H1 (cell line): ENCODE results near the gene RBM6. TPM values are rescaled to one million over a fixed set of nuclear protein-coding genes. Genes with fewer than 3 reads are reported as not detected.
"Not testable (repeated sequence)": the region's sequence is repeated elsewhere in the genome, so short reads cannot be mapped to it uniquely, and the experiment has no call there.

ENCODE experiments used
- CTCF ChIA-PET: fragments of 300-600 bp; sonication (Branson Sonifier 250); formaldehyde crosslinking; loops from one replicate; lab custom pipeline; 2021; ENCODE audit not compliant: partially characterized antibody; lab: Charles Lee
- POLR2A ChIA-PET: fragments of 300-600 bp; sonication (Branson Sonifier 250); formaldehyde crosslinking; loops from one replicate; lab custom pipeline; 2021; ENCODE audit warnings: inconsistent platforms; ENCODE audit not compliant: partially characterized antibody; lab: Charles Lee
- DNase-seq, 2 experiments: peaks; one replicate each; pipeline versions ENCODE4 v3.0.0 to v3.0.0-alpha.2; 2010 to 2022; ENCODE audit warnings: low spot score in 2 of 2, low read depth in 1 of 2, mixed read lengths in 1 of 2
- FAIRE-seq: peaks from 2 replicates; lab custom pipeline; 2011; peaks lifted over from hg19 to GRCh38; lab: Jason Lieb, UNC
- H2AFZ ChIP-seq: 2 replicates; pipeline ENCODE4 v1.8.1; 2012; ENCODE audit warnings: low read length, inconsistent platforms
- H2AK5ac ChIP-seq: 2 replicates; pipeline ENCODE4 v1.6.1; 2013; ENCODE audit warnings: low read depth, low read length
- H2BK120ac ChIP-seq: replicated peaks from 2 replicates; pipeline ENCODE3; 2013; ENCODE audit warnings: low read depth, low read length, inconsistent platforms
- H2BK12ac ChIP-seq: 2 replicates; pipeline ENCODE4 v1.6.1; 2013; ENCODE audit warnings: low read depth, low read length
- H2BK15ac ChIP-seq: 2 replicates; pipeline ENCODE4 v1.6.1; 2013; ENCODE audit warnings: low read length
- H2BK20ac ChIP-seq: 2 replicates; pipeline ENCODE4 v1.6.1; 2013; ENCODE audit warnings: low read length
- H2BK5ac ChIP-seq: 2 replicates; pipeline ENCODE4 v1.6.1; 2013; ENCODE audit warnings: low read depth, low read length
- H3K14ac ChIP-seq: 2 replicates; pipeline ENCODE4 v1.6.1; 2013; ENCODE audit warnings: inconsistent platforms; ENCODE audit not compliant: insufficient read length
- H3K18ac ChIP-seq: 2 replicates; pipeline ENCODE4 v1.6.1; 2013; ENCODE audit warnings: low read length; ENCODE audit errors: extremely low read depth
- H3K23ac ChIP-seq: 2 replicates; pipeline ENCODE4 v1.6.1; 2013; ENCODE audit warnings: inconsistent platforms; ENCODE audit not compliant: insufficient read length
- H3K23me2 ChIP-seq: 2 replicates; pipeline ENCODE4 v1.6.1; 2013; ENCODE audit warnings: low read depth, low read length
- H3K27ac ChIP-seq: 2 replicates; pipeline ENCODE4 v1.6.1; 2011; ENCODE audit warnings: low read depth, low read length, inconsistent platforms
- H3K27me3 ChIP-seq, 4 experiments: replicated peaks in 1 of 4; 1 replicate in 1 of 4; 2 replicates in 3 of 4; pipeline versions ENCODE4 v1.6.1 to v1.8.1; 2011 to 2013; ENCODE audit warnings: low read length in 3 of 4, mild to moderate bottlenecking in 3 of 4, inconsistent platforms in 2 of 4, mixed read lengths in 2 of 4, moderate library complexity in 1 of 4; ENCODE audit not compliant: control insufficient read depth in 3 of 4, insufficient read depth in 3 of 4; ENCODE audit errors: extremely low read depth in 1 of 4
- H3K36me3 ChIP-seq, 4 experiments: 2 replicates each; pipeline versions ENCODE4 v1.6.1 to v1.8.1; 2011 to 2013; ENCODE audit warnings: mild to moderate bottlenecking in 4 of 4, low read length in 3 of 4, moderate library complexity in 2 of 4, control low read depth in 1 of 4, inconsistent platforms in 1 of 4; ENCODE audit not compliant: insufficient read depth in 4 of 4, control insufficient read depth in 2 of 4
- H3K4ac ChIP-seq: replicated peaks from 2 replicates; pipeline ENCODE3; 2013; ENCODE audit warnings: low read length, low read depth, mixed read lengths, inconsistent platforms; ENCODE audit not compliant: insufficient read length
- H3K4me1 ChIP-seq, 4 experiments: replicated peaks in 1 of 4; 1 replicate in 1 of 4; 2 replicates in 3 of 4; pipeline versions ENCODE4 v1.6.1 to v1.8.1; 2011 to 2013; ENCODE audit warnings: low read length in 3 of 4, inconsistent platforms in 2 of 4, mixed read lengths in 1 of 4; ENCODE audit not compliant: insufficient read depth in 4 of 4, control insufficient read depth in 3 of 4
- H3K4me2 ChIP-seq, 2 experiments: 2 replicates each; pipeline versions ENCODE4 v1.6.1 to v1.8.1; 2011 to 2013; ENCODE audit warnings: low read depth in 2 of 2, low read length in 2 of 2, control low read depth in 1 of 2, inconsistent platforms in 1 of 2, mild to moderate bottlenecking in 1 of 2; ENCODE audit not compliant: insufficient read depth in 1 of 2
- H3K4me3 ChIP-seq, 4 experiments: fragments of 200-600, 300-600 bp in 1 of 4; sonication (generic), shearing (Covaris generic), sonication (Bioruptor Twin) in 1 of 4; 2 replicates each; pipeline versions ENCODE4 v1.5.1 to v1.8.1; 2011 to 2016; ENCODE audit warnings: low read length in 4 of 4, low read depth in 3 of 4, control low read depth in 2 of 4, inconsistent platforms in 2 of 4, mild to moderate bottlenecking in 2 of 4, mixed read lengths in 1 of 4, moderate library complexity in 1 of 4; ENCODE audit not compliant: insufficient read depth in 2 of 4; ENCODE audit errors: extremely low read depth in 1 of 4
- H3K56ac ChIP-seq: replicated peaks from 2 replicates; pipeline ENCODE3; 2013; ENCODE audit warnings: low read depth, mild to moderate bottlenecking, mixed read lengths, low read length, inconsistent platforms; ENCODE audit not compliant: insufficient read length
- H3K79me1 ChIP-seq: 2 replicates; pipeline ENCODE4 v1.6.1; 2013; ENCODE audit warnings: low read depth, low read length, control low read depth
- H3K79me2 ChIP-seq, 2 experiments: 2 replicates each; pipeline versions ENCODE4 v1.6.1 to v1.8.1; 2012 to 2013; ENCODE audit warnings: low read length in 2 of 2, mild to moderate bottlenecking in 2 of 2, inconsistent platforms in 1 of 2; ENCODE audit not compliant: insufficient read depth in 2 of 2, control insufficient read depth in 1 of 2
- H3K9ac ChIP-seq, 4 experiments: replicated peaks in 1 of 4; 1 replicate in 1 of 4; 2 replicates in 3 of 4; pipeline versions ENCODE4 v1.6.1 to v1.8.1; 2011 to 2013; ENCODE audit warnings: low read depth in 3 of 4, low read length in 3 of 4, control low read depth in 2 of 4, mild to moderate bottlenecking in 2 of 4, moderate library complexity in 2 of 4, inconsistent platforms in 1 of 4; ENCODE audit errors: extremely low read depth in 1 of 4
- H3K9me3 ChIP-seq, 2 experiments: 2 replicates each; pipeline versions ENCODE4 v1.6.1 to v1.8.1; 2012 to 2013; ENCODE audit warnings: mild to moderate bottlenecking in 2 of 2, moderate library complexity in 2 of 2, control low read depth in 1 of 2, inconsistent platforms in 1 of 2, low read depth in 1 of 2, low read length in 1 of 2, mixed read lengths in 1 of 2; ENCODE audit not compliant: insufficient read depth in 2 of 2
- H4K20me1 ChIP-seq, 2 experiments: replicated peaks in 1 of 2; 2 replicates each; pipeline versions ENCODE3 to v1.8.1; 2011 to 2013; ENCODE audit warnings: inconsistent platforms in 2 of 2, low read length in 2 of 2, mild to moderate bottlenecking in 1 of 2; ENCODE audit not compliant: insufficient read depth in 2 of 2, control insufficient read depth in 1 of 2
- H4K5ac ChIP-seq: 2 replicates; pipeline ENCODE4 v1.6.1; 2013; ENCODE audit warnings: low read length, low read depth, mixed read lengths, inconsistent platforms; ENCODE audit not compliant: insufficient read length
- H4K8ac ChIP-seq: 2 replicates; pipeline ENCODE4 v1.8.0; 2013; ENCODE audit warnings: mild to moderate bottlenecking, moderate library complexity, low read length, inconsistent platforms; ENCODE audit not compliant: insufficient read depth; ENCODE audit errors: extremely low read depth
- H4K91ac ChIP-seq: replicated peaks from 2 replicates; pipeline ENCODE3; 2013; ENCODE audit warnings: low read length, mixed read lengths, inconsistent platforms; ENCODE audit not compliant: insufficient read length
- WGBS, 2 experiments: shearing (Covaris generic) in 1 of 2; methylation state at CpG; one replicate each; pipeline versions ENCODE4 v1.1.6 to v1.1.7; 2013 to 2015; ENCODE audit warnings: low lambda C conversion rate in 2 of 2, mixed read lengths in 2 of 2, inconsistent platforms in 1 of 2, low coverage in 1 of 2, missing lambda C conversion rate in 1 of 2; ENCODE audit not compliant: insufficient replicate concordance in 2 of 2, insufficient coverage in 1 of 2, insufficient read length in 1 of 2; ENCODE audit errors: extremely low coverage in 1 of 2, missing lambda C conversion rate in 1 of 2; 5-methylcytosine and 5-hydroxymethylcytosine counted together
- polyA plus RNA-seq, 7 experiments: library from polyadenylated mRNA; depleted of rRNA in 3 of 7; stranded (reverse) in 5 of 7; unstranded in 2 of 7; fragments of >200 nt in 5 of 7; fragments of 200-250 nt in 2 of 7; gene quantifications; 1 replicate in 5 of 7; 2 replicates in 1 of 7; 4 replicates in 1 of 7; pipeline versions ENCODE4 v1.2.1 to v1.2.3, GENCODE V29; 2011 to 2013; ENCODE audit warnings: missing spikeins in 2 of 7, mixed read lengths in 2 of 7
- total RNA-seq: library from RNA; stranded (reverse); fragmentation: NEBNext Ultra II Directional; extraction: Animal tissue kit (Norgen Biotek cat#: 25700); gene quantifications from 2 replicates; pipeline ENCODE4 v1.2.1, GENCODE V29; 2021

RBM6 gene
- total and polyA plus RNA-seq, 2 of the 8 experiments (the other 6 are each of a cell fraction or from before 2014, with no cell fraction given): 30.6 to 80.1 TPM

GRCh38 chr3:49904448-49904847 lies 35.5 kb upstream of the RBM6 start:
- Histone ChIP-seq H4K5ac (peak overlapping the region; percentile 22), H2BK120ac (peak overlapping the region; percentile 60), H3K4me2 (peak overlapping the region; percentile 46 to 68; a peak in 1 of 4 replicates), H2BK15ac (peak overlapping the region; percentile 34), H2AK5ac (peak overlapping the region; percentile 54; the same call in 1 of the 2 replicates), H3K56ac (peak overlapping the region; percentile 83), H3K9ac (0 out of 7 replicates have a peak overlapping the region, but pooled peaks of 1 of the 4 experiments have one; percentile 58), H2BK5ac (0 out of 2 replicates have a peak overlapping the region, but pooled peaks have one; percentile 45), H3K4me3 (peak overlapping the region in 1 of 4 experiments; percentile 49; a peak in 1 of 8 replicates), H4K91ac (peak overlapping the region; percentile 73), H2BK12ac (peak overlapping the region; percentile 88; the same call in 1 of the 2 replicates), H3K18ac (0 out of 2 replicates have a peak overlapping the region, but pooled peaks have one; percentile 94), H3K4ac (peak overlapping the region; percentile 75), H3K4me1 (peaks cover 0 to 29% (median 19%) of the 10 kb centered on the region in 4 experiments; a peak in 6 of 7 replicates), H4K8ac (peak overlapping the region; percentile 64; the same call in 1 of the 2 replicates)
- H2AFZ ChIP-seq, H3K9me3 ChIP-seq, H3K36me3 ChIP-seq, H3K27ac ChIP-seq, H3K23ac ChIP-seq, FAIRE-seq, H3K79me2 ChIP-seq, DNase-seq, H4K20me1 ChIP-seq, H3K14ac ChIP-seq, H2BK20ac ChIP-seq, H3K79me1 ChIP-seq, H3K23me2 ChIP-seq, H3K27me3 ChIP-seq: not testable (repeated sequence)
- 96% methylated on average over 13 of the region's 13 CpGs; no CpG with 5 or more reads in 1 of the 2 experiments for WGBS, 2 experiments
- POLR2A ChIA-PET: interaction anchor here (1.1 to 5.1 kb wide), 4 partner anchors 9 to 66 kb away, joined by 3 to 23 read pairs (median 4); no protein-coding TSS in a partner anchor
- CTCF ChIA-PET: interaction anchor here (0.6 to 16.1 kb wide), 9 partner anchors 23 to 185 kb away, joined by 3 to 306 read pairs (median 5); partner anchors contain the start of genes AMIGO3 and MON1A
